Right ventricle myocardium inferior (tissue), 1 donor: Measurements from ENCODE around the gene MXRA8. TPM values are rescaled to one million over a fixed set of nuclear protein-coding genes. Genes with fewer than 3 reads are reported as not detected.

ENCODE experiments used
- ATAC-seq: fragments of 200-7000 bp; cut with Tn5 transposase; one replicate; pipeline ENCODE4 v1.9.1; 2020; ENCODE audit warnings: mild to moderate bottlenecking, moderate library complexity
- DNase-seq: peaks from one replicate; pipeline ENCODE4 v3.0.0; 2021; ENCODE audit errors: missing footprints
- intact Hi-C: fragments of 100-400 bp; cut with DNase I; formaldehyde crosslinking; loops from one replicate; pipeline ENCODE4 v1.11.0; 2022
- total RNA-seq: library from RNA; stranded (reverse); fragmentation: NEBNext Ultra II Directional; extraction: Animal tissue kit (Norgen Biotek cat#: 25700); gene quantifications from one replicate; pipeline ENCODE4 v1.2.1, GENCODE V29; 2021
- donor health status: DM: no; HTN: yes; CAD: no; lungs with severe emphysema.

The MXRA8 gene
- total RNA-seq, 1 donor from 2014 or later: 21.8 TPM

DNA sequence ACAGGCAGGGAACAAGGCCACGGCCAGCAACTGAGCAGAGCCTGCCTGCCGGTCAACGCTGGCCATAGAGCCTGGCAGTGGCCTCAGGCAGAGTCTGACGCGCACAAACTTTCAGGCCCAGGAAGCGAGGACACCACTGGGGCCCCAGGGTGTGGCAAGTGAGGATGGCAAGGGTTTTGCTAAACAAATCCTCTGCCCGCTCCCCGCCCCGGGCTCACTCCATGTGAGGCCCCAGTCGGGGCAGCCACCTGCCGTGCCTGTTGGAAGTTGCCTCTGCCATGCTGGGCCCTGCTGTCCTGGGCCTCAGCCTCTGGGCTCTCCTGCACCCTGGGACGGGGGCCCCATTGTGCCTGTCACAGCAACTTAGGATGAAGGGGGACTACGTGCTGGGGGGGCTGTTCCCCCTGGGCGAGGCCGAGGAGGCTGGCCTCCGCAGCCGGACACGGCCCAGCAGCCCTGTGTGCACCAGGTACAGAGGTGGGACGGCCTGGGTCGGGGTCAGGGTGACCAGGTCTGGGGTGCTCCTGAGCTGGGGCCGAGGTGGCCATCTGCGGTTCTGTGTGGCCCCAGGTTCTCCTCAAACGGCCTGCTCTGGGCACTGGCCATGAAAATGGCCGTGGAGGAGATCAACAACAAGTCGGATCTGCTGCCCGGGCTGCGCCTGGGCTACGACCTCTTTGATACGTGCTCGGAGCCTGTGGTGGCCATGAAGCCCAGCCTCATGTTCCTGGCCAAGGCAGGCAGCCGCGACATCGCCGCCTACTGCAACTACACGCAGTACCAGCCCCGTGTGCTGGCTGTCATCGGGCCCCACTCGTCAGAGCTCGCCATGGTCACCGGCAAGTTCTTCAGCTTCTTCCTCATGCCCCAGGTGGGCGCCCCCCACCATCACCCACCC is 27.0 kb downstream of the MXRA8 start, which contains the start of gene TAS1R3:
TAS1R3 (plus strand) TSS at position 213 of the 898 bp plus-strand sequence; CDS start at position 279, 66 bp downstream.
- intact Hi-C loops: no loop called here
- DNase-seq (no peak), ATAC-seq (no peak)

DNA sequence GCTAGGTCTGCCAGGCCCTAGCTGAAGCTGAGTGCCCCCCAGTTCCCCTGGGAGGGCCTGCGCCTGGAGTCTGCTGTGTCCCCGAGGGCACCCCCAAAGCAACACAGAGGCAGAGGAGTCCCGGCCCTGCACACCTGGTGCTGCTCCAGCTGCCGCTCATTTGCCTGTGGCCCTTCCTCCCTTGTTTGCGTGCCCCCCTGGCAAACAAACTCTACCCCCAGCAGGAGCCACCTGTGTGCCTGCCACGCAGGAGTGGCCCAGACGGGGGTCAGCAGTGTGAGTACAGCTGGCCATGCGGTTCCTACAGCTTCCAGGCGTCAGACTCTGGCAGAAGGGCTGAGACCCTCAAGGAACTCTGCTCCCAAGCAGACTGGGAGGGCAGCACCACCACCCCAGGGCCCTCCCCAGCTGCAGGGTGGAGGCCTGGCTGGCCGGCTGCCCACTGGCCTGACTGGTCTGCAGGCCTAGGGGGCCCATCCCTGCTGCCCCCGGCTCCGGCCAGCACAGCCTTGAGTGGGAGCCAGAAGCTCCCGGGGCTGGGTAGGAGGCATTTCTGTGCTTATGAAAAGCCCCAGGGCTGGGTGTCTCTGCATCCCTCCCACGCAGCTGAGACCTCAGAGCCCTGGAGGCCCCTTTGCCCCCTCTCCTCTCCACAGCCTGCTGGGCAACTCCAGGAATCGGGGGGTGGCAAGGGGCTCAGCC is 27.8 kb downstream of the MXRA8 start:
- ATAC-seq: no peak
- intact Hi-C loops: no loop called here
- DNase-seq: no peak

DNA sequence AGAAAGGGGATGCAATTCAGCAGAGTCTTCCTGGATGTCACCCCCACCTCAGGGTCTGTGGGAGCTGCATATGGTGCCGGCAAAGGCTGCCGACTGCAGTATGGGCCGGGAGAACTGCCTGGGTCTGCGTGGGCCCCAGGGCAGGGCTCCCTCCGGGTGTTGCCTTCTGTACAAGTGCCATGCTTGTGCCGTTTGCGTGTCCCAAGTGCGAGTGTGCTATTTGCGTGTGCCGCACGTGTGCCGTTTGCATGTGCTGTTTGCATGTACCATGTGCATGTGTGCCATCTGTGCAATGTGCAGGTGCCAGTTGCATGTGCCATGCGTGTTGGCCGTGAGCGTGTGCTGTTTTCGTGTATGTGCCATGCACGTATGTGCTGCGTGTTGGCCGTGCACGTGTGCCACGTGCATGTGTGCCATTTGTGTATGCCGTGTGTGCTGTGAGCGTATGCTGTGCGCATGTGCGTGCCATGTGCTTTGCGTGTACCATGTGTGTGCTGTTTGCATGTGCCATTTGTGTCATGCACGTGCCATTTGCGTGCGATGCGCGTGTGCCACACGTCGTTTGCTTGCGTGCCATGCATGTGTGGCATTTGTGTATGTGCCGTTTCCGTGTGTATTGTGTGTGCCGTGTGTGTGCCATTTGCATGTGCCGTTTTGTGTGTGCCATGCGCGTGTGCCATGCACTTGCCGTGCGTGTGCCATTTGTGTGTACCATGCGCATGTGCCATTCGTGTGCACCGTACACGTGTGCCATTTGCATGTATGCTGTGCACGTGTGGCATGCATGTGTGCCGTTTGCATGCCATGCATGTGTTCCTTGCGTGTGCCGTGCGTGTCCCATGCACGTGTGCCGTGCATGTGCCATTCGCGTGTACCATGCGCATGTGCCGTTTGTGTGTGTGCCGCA is 28.8 kb downstream of the MXRA8 start:
- intact Hi-C loops: no loop called here
- ATAC-seq: no peak
- no peak for DNase-seq

DNA sequence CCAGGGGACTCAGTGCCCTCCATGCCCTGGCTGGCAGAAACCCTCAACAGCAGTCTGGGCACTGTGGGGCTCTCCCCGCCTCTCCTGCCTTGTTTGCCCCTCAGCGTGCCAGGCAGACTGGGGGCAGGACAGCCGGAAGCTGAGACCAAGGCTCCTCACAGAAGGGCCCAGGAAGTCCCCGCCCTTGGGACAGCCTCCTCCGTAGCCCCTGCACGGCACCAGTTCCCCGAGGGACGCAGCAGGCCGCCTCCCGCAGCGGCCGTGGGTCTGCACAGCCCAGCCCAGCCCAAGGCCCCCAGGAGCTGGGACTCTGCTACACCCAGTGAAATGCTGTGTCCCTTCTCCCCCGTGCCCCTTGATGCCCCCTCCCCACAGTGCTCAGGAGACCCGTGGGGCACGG is 30.1 kb downstream of the MXRA8 start:
- ATAC-seq: no peak
- intact Hi-C loops: no loop called here

DNA sequence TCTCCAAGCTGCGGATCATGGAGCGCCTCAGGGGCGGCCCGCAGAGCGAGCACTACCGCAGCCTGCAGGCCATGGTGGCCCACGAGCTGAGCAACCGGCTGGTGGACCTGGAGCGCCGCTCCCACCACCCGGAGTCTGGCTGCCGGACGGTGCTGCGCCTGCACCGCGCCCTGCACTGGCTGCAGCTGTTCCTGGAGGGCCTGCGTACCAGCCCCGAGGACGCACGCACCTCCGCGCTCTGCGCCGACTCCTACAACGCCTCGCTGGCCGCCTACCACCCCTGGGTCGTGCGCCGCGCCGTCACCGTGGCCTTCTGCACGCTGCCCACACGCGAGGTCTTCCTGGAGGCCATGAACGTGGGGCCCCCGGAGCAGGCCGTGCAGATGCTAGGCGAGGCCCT is 31.1 kb downstream of the MXRA8 start:
- intact Hi-C loops: no loop called here
- DNase-seq (no peak), ATAC-seq (no peak)

More for the DNA sequence above, 30.1 kb downstream of the MXRA8 start:
- no peak for DNase-seq

DNA sequence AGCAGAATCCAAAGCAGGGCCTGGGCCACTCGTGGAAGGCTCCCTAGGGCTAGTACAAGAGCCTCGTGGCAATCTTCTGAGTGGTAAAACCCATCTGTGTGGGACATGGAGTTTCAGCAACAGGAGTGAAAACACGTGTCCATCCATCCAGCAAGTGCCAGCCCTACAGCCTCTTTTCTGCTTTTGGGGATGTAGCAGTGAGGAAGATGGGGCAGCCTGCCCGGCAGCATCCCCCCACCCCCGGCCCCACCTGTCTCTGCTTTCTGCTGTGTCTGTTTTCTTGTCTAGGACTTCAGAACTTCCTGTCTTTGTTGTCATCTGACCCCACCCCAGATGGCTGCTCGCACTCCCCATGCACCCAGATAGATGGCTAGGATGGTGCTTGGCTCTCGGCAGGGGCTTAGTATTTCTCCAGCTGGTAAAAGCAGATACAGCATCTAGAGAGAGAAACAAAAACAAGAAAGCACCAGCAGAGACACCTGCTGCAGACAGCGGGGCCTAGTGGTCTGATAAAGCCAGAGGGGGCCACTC is 32.2 kb downstream of the MXRA8 start:
- DNase-seq (no peak), ATAC-seq (no peak)
- intact Hi-C loops: no loop called here

DNA sequence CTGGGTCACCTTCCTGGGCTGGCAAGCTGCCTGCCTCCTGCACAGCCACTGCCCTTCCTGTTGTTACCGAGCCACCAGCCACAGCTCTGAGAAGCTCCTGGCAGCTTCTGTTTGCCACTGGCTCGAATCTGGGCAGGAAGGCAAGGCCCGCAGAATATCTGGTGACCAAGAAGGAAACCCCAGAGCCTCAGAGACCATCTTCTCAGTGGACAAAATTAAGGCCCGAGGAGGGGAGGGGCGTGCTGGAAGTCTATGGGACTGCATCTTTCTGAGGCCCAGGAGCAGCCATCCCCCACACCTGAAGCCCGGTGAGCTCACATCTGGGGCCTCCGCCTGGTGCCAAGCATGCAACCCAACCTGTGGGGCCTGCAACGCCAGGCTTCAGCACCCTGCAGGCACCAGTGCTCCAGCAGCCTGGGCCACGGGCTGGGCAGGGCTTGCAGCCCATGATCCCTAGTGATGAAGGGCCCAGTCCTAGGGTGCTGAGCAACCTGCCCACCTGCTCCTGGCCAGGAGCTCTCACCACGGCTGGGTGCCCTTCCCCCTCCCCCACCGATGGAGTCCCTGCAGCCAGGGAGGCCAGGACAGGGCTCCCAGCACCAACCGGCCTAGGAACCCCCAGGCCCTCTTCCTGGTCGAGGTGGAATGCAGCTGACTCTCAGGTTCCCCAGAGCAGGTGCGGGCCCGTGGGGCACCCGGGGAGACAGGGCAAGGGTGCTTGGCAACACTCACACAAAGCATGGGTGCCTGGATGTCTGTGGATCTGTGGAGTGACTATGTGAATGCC is 32.9 kb downstream of the MXRA8 start:
- ATAC-seq: no peak
- DNase-seq: no peak
- intact Hi-C loops: loop anchor here (2.0 kb wide), 1 partner anchor 21 kb away; no protein-coding TSS in a partner anchor

DNA sequence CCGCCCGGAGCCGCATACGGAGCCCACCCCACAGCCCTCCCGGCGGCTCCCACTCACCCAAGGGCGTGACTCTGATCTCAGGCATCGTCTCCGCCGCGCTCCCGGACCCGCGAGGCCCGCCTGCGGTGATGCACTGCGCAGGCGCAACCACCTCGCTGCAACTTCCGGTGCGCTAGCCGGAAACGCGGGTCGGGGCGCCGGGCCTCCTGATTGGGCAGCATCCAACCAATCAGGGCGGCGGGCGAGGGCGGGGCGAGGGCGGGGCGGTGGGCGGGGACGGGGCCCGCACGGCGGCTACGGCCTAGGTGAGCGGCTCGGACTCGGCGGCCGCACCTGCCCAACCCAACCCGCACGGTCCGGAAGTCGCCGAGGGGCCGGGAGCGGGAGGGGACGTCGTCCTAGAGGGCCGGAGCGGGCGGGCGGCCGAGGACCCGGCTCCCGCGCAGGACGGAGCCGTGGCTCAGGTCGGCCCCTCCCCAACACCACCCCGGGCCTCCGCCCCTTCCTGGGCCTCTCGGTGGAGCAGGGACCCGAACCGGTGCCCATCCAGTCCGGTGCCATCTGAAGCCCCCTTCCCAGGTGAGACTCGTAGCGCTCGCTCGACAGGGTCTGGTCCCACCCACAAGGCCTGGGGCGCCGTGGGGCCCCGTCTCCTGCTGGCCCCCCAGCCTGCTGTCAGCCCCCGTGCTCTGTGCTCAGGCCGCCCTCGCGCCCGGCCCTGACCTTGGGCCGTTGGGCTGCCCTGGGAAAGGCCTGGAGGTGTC is 33.6 kb downstream of the MXRA8 start, which contains the start of the genes CPTP and INTS11:
CPTP (plus strand) TSS at position 279 of the 764 bp plus-strand sequence. CDS start 2,109 bp downstream, outside the sequence.
INTS11 (minus strand) TSS at position 137 of the 764 bp plus-strand sequence; CDS start at position 85, 52 bp downstream.
- intact Hi-C loops: loop anchor here (2.0 kb wide), 1 partner anchor 22 kb away; no protein-coding TSS in a partner anchor
- DNase-seq (peak; percentile 96), ATAC-seq (peak; percentile 81)

DNA sequence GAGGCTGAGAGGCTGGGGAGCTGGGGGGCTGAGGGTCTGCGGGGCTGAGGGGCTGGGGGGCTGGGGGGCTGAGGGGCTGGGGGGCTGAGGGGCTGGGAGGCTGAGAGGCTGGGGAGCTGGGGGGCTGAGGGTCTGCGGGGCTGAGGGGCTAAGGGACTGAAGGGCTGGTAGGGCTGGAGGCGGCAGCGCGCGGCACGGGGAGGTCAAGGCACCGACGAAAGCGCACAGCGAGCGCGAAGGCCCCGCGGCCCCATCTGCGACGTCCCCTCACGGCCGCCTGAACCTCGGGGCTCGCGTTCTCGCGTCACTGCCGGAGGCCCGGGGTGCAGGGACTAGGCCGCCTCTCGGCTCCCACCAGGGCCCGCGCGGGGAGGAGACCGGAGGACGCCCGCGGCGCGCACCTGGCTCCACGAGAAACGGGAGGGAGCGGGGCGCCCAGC is 34.3 kb downstream of the MXRA8 start:
- DNase-seq (no peak), ATAC-seq (no peak)
- intact Hi-C loops: loop anchor here (2.0 kb wide), 1 partner anchor 23 kb away; no protein-coding TSS in a partner anchor

DNA sequence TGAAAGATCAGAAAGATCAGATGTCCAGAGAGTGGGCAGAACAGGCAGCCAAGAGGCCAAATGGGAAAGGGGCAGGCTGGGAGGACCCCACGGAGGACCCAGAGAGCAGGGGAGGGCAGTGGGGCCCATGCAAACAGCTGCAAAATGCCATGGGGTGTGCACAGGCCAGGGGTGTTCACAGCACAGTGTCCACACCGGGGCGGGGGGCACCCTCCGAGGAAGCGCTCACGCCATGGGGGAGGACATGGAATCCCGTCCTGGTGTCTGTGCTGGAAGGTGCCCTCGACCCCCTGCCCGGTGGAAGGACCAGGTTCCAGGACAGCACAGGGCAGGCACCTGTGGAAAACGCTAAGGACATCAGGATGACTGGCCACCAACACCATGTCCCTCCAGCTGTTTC is 35.4 kb downstream of the MXRA8 start:
- intact Hi-C loops: no loop called here
- ATAC-seq (no peak), DNase-seq (no peak)

DNA sequence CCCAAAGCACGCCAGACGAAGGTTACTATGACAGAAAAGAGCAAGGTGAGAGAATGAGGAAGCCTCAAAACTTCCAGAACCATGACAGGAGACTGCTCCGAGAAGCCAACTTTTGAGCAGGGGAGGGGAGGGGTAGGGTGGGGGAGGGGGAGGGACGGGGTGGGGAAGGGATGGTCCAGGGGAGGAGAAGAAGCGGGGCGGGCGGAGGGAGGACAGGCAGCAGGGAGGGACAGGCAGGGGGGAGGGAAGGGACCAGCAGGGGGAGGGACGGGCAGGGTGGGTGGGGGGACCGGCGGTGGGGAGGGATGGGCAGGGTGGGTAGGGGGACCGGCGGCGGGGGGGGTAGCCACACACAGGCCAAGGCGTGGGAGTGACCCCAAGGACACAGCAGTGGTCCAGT is 35.9 kb downstream of the MXRA8 start:
- no peak for ATAC-seq
- intact Hi-C loops: no loop called here
- no peak for DNase-seq

DNA sequence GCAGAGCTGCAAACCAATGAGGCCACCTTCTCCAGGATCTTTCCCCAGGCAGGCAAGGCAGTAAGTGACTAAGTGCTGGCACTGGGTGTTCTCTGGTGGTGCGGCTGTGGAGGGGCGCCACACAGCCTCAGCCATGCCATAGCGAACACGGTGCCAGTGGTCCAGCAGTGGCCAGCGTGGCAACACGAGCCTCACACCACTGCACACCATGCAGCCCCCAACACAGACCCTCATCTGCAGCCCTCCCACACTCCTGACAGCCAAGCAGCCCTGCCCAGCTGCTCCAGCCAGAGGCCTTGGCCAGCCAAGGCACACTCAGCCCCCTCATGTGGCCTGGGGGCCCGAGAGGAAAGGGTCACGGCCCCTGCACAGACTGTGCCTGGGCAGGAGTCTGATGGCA is 36.9 kb downstream of the MXRA8 start:
- no peak for ATAC-seq
- DNase-seq: no peak
- intact Hi-C loops: no loop called here

DNA sequence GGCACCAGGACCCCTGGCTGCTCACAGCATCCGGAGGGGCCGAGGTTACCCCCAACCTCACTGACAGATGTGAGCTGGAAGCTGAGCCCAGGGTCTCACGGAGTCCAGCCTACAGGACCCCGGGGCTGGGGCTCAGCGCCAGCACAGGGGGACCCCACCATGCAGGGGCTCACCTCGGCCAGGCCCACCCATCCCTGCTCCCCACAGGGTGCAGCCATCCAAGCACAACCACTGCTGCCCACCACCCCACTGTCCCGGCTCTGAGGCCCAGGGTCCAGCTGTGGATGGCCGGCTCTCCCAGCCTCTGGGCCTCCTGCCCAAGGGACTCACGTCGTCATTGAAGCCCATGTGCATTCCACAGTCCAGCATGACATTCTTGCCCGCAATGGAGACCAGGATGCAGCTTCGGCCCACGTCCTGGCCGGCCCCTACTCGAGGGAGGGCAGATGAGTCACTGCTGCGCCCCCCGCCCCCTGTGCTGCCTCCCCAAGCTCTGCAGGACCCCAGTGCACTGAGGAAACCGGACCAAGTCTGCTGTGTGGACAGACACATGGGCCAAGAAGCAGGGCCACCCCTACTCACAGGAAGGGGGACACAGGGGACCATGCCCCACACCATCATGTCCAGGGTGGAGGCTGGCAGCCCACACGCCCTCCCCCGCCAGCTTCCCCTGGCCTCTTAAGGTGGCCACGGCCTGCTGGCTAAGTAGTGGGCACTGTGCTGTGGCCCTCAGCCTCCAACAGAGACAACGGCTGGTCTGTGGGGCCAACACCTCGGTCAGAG is 37.5 kb downstream of the MXRA8 start:
- intact Hi-C loops: no loop called here
- no peak for DNase-seq

DNA sequence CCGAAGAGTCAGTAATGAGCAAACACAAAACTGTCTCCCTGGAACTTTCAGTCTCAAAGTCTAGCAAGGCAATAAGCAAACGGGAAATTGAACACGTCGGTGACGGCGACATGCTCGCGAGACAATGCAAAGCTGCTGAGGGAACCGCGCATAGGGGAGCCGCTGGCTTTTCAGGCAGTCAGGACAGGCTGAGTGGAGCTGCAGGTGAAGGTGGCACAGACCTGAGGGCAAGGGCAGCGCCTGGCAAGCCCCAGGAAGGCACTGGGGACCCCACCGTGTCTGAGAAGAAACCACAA is 38.8 kb downstream of the MXRA8 start:
- no peak for ATAC-seq
- intact Hi-C loops: no loop called here
- no peak for DNase-seq

More for the DNA sequence above, 37.5 kb downstream of the MXRA8 start:
- no peak for ATAC-seq

DNA sequence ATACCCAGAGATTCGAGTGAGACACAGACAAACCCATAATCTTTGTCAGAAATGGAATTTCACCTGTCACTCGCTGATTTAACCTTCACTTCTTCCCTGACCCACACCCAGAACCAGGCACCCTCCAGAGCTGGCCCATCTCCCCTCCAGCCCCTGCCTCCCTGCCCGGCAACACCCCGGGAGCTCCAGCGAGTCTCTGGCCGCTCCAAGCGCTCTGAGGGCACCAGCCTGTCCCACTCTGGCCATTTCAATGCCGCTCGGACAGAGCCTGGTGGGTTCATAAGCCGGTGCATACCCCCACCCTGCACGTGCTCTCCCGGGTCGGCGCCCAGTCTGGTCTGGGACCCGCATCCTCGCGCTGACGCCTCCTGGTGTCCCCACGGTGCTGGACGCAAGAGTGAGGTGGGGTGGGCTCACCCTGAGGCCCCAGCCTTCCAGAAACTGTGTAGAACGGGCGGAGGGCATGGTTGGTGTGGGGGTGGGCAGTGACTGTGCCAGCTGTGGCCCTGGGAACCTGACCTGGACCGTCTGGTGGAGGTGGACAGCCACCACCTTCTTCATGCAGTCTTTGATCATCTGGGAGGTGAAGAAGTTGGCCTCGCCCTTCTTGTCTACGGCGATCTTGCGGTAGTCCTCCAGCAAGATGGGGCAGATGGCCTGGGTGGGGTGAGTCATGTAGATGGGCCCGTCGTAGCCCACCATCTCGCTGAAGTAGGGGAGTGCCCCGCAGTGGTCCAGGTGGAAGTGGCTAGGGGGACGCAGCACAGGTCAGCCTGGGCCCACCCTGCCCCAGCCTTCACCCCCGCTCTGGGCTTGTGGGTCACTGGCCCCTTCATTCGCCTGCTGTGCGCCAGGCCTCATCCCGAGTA is 39.3 kb downstream of the MXRA8 start:
- intact Hi-C loops: no loop called here
- ATAC-seq: no peak

More for the DNA sequence above, 39.3 kb downstream of the MXRA8 start:
- DNase-seq: no peak
